Left cardiac atrium (tissue), 4 donors: ENCODE measurements around the gene MRPL2. TPM values are rescaled to one million over a fixed set of nuclear protein-coding genes. Genes with fewer than 3 reads are reported as not detected.

Experiments
- ATAC-seq, 2 donors: fragments of 200-7000 bp; cut with Tn5 transposase; one replicate each; pipeline ENCODE4 v1.9.1; 2020; ENCODE audit warnings: mild to moderate bottlenecking in 2 of 2, moderate library complexity in 2 of 2
- DNase-seq: peaks from one replicate; pipeline ENCODE4 v3.0.0-alpha.2; 2020
- intact Hi-C, 2 donors: fragments of 100-400 bp; cut with DNase I; formaldehyde crosslinking; loops; one replicate each; pipeline versions ENCODE4 v1.14.1 to v1.15.1; 2022 to 2023
- long read RNA-seq: library from polyadenylated mRNA; unstranded; transcript quantifications from one replicate; pipeline ENCODE4 v2.0.0, GENCODE V29; 2021
- total RNA-seq, 2 donors: library from RNA; stranded (reverse); fragmentation: NEBNext Ultra II Directional; extraction: Animal tissue kit (Norgen Biotek cat#: 25700); gene quantifications; one replicate each; pipeline ENCODE4 v1.2.1, GENCODE V29; 2021
- donor health status: DM: no; HTN: yes; CAD: no.
- donor health status: DM: no; HTN: yes; CAD: no; lungs with severe emphysema.
- donor health status: DM: yes; HTN: yes; CAD: no.
- donor health status: Dilated cardiomyopathy.

MRPL2 gene
- 10 to 100 TPM; 76.3 to 97.1 TPM for total RNA-seq
- long read RNA-seq, transcript MRPL2-202 (7 exons, 1,588 nt), result major isoform, 9 of 14 reads
- long read RNA-seq, partial matches to known transcripts, result 3 of 14 reads
- long read RNA-seq, other reads (novel, unspliced or antisense), result 2 of 14 reads

DNA sequence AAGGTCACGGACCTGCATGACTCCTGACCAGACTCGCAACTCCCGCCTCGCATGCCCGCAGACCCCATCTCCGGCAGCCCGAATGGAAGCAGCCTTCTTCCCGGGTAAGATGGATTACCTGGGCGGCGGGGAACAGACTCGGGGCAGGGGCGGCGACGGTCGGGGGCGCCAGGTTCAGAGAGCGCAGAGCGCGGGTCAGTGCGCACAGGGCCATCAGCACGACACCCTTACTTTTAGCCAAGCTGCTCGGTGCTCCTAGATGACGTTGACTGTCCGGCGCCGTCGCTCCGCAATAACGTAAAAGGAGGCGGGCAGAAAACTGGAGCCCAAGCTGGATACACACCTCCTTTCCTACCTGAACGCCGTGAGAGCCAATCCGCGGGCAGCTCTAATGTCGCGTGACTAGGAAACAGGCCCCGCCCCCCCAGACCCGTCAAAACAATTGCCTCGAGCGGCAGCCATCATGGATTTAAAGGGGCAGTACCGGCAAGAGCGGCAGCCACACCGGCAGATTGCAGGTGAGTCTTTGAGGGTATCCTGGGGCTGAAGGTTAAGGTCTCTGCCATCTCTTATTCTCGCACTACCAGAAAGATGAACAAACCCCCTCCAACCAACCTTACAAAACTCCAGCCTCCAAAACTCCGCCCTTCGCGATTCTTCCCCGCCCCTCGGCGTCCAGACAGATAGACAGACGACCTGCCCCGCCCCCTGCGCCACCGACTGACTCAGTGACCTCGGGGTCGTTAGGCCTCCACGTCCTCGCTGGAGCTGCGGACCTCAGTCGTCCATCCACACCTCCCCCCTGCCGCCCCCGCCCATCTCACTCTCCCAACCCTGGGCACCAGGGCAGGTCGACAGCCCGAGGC is at the start of gene MRPL2, which contains the start of gene KLC4:
TSS of gene MRPL2 (minus strand) at position 267 of the 866 bp plus-strand sequence. CDS start at position 214, 53 bp downstream.
TSS of gene KLC4 (plus strand) at position 464 of the 866 bp plus-strand sequence. CDS start 1,705 bp downstream, outside the sequence.
- ATAC-seq, result peak; percentile 97 to 98
- intact Hi-C loops, result no loop called here

GRCh38 chr6:43107344-43108062 is 48.3 kb upstream of the MRPL2 start:
- no peak for DNase-seq
- intact Hi-C loops, result no loop called here
- no peak for ATAC-seq

More for the DNA sequence above, at the start of gene MRPL2, which contains the start of gene KLC4:
- DNase-seq, result peak; percentile 98

GRCh38 chr6:43105538-43106222 is 46.4 kb upstream of the MRPL2 start:
- ATAC-seq, result peak in 1 of 2 donors; percentile 58
- DNase-seq, result no peak
- intact Hi-C loops, result no loop called here

- ATAC-seq (no peak), DNase-seq (no peak)
- intact Hi-C loops, result no loop called here
Measured at GRCh38 chr6:43103253-43103876, 44.1 kb upstream of the MRPL2 start.

- DNase-seq (no peak), ATAC-seq (no peak)
- intact Hi-C loops, result no loop called here
Measured at GRCh38 chr6:43101497-43101896, 42.3 kb upstream of the MRPL2 start.

- ATAC-seq (no peak), DNase-seq (no peak)
- intact Hi-C loops, result no loop called here
Measured at GRCh38 chr6:43097502-43097901, 38.3 kb upstream of the MRPL2 start.

DNA sequence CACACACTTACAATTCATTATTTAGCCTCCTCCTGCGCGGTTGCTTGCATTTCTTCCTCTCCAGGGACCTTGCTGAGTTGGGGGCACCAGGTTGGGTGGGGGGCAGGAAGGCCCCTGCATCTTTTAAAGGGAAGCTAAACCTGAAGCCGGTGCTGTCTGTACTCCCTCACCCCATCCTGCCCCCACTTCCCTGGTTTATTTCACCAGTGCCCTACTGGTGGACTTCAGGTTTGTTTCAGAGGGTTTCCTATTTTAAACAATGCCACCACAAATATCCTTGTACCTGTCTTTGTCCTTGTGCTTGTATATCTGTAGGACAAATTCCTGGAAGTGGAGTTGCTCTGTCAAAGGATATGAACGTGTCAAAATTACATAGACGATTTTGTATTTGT is 37.9 kb upstream of the MRPL2 start:
- DNase-seq (no peak), ATAC-seq (peak in 1 of 2 donors; percentile 17)
- intact Hi-C loops, result no loop called here

- ATAC-seq (peak; percentile 79 to 85), DNase-seq (no peak)
- intact Hi-C loops, result no loop called here
Measured at GRCh38 chr6:43096451-43097097, 37.3 kb upstream of the MRPL2 start.

DNA sequence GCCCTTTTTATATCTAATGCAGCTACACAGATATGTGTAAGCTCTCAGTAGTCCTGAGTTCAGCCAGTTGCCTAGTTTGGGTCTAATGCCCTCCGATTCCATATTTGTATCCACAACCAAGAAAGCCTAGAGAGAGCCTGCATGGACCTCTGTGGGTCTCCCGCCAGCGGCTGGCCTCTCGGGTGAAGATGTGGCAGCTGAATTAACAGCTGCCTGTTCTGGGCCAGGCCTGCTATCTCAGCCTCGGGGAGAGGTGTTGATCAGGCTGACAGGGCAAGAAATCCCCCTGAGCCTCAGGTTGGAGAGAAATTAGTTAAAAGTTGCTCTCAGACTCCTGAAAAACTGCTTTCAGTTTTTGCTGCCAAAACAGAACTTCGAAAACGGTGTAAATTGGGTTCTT is 36.7 kb upstream of the MRPL2 start:
- peak in 1 of 2 donors; percentile 24 for ATAC-seq
- intact Hi-C loops, result no loop called here
- DNase-seq, result no peak

DNA sequence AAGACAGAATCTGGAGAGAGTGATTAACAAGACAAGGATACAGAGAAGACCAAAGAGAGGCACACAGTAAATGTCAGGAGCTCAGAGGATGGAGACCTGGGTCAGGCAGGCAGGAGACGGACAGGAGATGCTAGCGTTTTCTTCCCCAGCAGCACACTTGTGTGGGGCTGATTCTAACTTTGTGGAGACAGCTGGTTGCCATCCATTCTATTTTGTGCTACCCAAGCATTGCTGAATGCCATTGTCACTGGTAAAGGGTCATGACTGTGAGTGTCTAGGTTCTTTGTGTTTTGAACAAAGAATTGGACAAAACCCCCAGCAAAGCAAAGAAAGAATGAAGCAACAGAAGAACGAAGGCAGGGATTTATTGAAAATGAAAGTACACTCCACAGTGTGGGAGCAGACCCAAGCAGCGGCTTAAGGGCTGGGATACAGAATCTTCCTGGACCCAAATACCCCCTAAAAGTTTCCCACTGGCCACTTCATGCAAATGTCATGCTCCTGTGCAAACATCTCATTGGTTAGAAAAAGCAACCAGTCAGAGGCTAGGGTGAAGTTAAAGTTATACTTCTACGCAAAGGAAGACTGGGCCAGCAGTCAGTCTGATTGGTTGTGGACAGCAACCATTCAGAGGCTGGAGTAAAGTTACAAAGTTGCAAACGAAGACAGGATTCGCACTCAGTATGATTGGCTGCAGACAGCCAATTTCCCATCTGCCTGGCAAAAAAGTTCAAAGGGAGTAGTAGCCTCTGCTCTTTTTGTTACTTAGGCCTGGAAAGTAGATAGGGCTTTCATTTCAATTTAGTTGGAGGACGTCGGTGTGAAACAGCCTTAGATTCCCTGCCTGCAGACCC is 34.4 kb upstream of the MRPL2 start:
- ATAC-seq (peak; percentile 70 to 82), DNase-seq (no peak)
- intact Hi-C loops, result no loop called here

DNA sequence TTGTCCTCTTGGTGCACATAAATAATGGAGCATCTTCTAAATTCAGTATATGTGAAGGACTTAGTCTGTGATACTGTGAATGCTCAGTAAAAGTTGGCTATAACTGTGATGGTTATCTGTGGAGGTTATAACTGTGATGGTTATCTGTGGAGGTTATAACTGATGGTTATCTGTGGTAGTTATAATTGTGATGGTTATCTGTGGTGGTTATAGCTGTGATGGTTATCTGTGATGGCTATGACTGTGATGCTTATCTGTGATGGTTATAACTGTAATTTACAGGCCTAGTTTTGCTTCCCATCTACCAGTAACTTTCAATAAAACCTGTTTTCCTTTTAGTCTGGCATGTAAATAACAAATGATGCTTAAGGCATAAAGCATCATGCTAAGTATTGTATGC is 33.4 kb upstream of the MRPL2 start:
- ATAC-seq, result no peak
- no peak for DNase-seq
- intact Hi-C loops, result no loop called here

- no peak for DNase-seq
- no peak for ATAC-seq
- intact Hi-C loops, result no loop called here
Measured at GRCh38 chr6:43091436-43091991, 32.3 kb upstream of the MRPL2 start.

GRCh38 chr6:43091020-43091419 is 31.8 kb upstream of the MRPL2 start:
- DNase-seq (no peak), ATAC-seq (no peak)
- intact Hi-C loops, result no loop called here

GRCh38 chr6:43090559-43090956 is 31.3 kb upstream of the MRPL2 start:
- ATAC-seq, result no peak
- no peak for DNase-seq
- intact Hi-C loops, result no loop called here

GRCh38 chr6:43089874-43090558 is 30.8 kb upstream of the MRPL2 start:
- ATAC-seq, result no peak
- intact Hi-C loops, result no loop called here
- no peak for DNase-seq

DNA sequence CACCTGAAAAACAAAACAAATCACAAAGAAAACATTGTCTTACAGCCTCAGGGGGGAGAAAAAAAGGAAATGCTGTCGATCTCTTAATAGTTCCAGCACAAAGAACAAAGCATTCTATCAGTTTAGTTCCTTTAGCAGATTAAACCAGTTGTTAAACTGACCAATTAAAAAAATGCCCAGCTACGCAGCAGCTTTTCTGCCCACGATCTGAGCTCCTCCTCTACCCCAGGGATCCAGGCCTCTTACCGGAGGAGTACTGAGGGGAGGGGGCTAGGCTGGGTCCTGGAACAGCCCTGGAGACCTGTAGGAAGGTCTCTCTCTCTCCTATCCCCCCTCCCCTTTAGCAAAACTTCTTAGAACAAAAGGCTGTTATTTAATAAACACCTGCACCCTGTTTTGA is 30.2 kb upstream of the MRPL2 start:
- intact Hi-C loops, result no loop called here
- no peak for ATAC-seq

DNA sequence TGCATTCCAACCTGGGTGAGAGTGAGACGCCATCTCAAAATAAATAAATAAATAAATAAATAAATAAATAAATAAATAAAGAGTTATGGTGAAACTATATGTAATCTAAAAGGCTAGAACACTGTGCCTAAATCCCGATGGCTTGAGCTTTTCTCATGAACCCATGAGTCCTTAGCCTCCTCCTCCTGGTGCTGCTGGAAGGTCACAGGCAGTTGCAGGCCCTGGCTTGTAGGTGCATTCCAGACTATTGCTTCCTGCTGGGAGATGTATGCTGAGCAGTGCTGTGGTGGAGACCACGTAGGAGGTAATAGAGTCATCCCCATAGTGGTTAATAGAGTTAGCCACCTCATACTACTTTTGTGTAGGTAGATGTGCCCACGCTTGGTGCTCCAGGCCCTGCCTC is 29.4 kb upstream of the MRPL2 start:
- no peak for ATAC-seq
- intact Hi-C loops, result no loop called here
- no peak for DNase-seq

More for the DNA sequence above, 30.2 kb upstream of the MRPL2 start:
- DNase-seq, result no peak
